Subcutaneous adipose tissue (tissue), 4 donors: Measurements from ENCODE around the gene ANKS1A. TPM values are rescaled to one million over a fixed set of nuclear protein-coding genes. Genes with fewer than 3 reads are reported as not detected.

ENCODE experiments used
- total RNA-seq, 4 donors: library from RNA; depleted of rRNA; stranded (reverse); fragments of >200 nt; gene quantifications; one replicate each; pipeline ENCODE4 v1.1.0, GENCODE V29; 2016
- TF ChIP-seq, protein P1 (sequence below): fragments of 450-650 bp; IDR thresholded peaks from one replicate; pipeline ENCODE4 v1.5.1; 2016; ENCODE audit warnings: low read depth, mild to moderate bottlenecking, control low read depth, antibody characterized with exemption, moderate library complexity

Gene ANKS1A
- total RNA-seq, 4 donors from 2014 or later, result 11.6 to 31.3 (median 19.2) TPM

DNA sequence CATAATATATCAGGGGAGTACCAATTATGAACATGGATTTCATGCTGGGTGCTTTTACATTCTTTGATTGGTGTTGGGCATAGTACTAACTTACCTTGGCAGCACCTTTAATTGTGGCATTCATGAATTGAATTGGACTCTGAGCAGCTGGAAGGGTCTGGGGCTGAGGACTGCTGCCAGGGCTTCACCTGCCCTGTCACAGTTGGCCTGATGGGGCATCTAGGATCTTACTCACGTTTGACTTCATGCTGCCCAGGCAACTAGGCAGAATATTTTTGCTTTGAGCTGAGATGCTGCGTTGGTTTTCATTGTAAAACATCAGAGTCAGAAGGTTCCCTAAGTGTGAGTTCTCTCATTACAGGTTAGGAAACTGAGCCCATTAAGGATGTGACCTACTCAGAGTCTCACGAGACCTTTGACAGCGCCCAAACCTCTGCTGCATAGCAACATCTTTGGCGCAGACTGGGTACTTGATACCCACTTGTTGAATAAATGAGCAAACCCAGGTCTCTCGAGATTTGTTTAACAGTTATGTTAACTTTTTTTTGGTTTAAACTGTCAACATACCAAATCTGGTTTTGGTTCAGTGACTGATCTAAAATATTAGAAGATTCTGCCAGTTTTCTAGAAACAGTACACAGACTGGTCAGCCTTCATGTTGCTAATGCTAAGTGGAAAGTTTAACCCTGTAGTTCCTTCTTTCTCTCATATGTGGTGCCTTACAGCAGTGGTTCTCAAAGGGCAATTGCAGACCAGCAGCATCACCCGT is 147.2 kb downstream of the ANKS1A start:
- TF ChIP-seq, protein P1, sequence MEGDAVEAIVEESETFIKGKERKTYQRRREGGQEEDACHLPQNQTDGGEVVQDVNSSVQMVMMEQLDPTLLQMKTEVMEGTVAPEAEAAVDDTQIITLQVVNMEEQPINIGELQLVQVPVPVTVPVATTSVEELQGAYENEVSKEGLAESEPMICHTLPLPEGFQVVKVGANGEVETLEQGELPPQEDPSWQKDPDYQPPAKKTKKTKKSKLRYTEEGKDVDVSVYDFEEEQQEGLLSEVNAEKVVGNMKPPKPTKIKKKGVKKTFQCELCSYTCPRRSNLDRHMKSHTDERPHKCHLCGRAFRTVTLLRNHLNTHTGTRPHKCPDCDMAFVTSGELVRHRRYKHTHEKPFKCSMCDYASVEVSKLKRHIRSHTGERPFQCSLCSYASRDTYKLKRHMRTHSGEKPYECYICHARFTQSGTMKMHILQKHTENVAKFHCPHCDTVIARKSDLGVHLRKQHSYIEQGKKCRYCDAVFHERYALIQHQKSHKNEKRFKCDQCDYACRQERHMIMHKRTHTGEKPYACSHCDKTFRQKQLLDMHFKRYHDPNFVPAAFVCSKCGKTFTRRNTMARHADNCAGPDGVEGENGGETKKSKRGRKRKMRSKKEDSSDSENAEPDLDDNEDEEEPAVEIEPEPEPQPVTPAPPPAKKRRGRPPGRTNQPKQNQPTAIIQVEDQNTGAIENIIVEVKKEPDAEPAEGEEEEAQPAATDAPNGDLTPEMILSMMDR, result no peak

GRCh38 chr6:35036828-35037663 is 148.0 kb downstream of the ANKS1A start:
- TF ChIP-seq, protein P1, result no peak

DNA sequence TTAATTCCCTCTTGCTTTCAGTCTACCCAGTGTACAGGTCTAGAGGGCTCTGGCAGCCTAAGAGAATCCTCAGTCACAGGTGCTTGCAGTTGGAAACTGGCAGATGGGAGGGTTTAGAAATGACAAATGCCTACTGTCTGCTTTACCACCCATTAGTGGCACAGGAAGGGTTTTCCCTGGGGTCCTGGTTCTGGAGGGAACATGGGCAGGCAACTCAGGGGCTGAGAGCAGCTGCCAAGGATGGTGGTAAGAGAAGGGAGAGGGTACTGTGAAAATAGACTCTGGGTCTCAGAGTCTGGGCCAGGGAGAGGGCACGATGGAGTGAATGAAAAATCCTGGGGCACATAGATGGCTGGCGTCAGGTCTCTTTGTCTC is 148.6 kb downstream of the ANKS1A start:
- TF ChIP-seq, protein P1, result no peak

DNA sequence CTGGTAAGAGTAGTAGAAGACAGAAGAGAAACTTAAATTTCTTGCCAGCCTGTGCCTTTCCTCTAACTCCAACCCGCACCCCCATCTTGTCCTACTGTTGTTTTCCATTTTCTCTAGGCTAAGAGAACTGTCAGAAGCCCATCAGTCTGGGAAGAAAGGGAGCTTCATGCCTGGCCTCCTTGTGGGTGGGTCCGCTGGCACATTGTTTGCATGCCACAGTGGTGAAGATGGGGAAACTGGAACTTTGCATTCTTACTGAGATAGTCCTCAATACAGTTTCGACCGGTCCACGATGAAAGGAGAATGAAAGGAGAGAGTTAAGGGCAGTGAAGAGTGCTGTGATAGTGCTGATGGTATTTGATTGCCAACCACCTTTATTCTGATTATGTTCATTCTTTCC is 149.0 kb downstream of the ANKS1A start:
- TF ChIP-seq, protein P1, result no peak

GRCh38 chr6:35040398-35040797 is 151.3 kb downstream of the ANKS1A start:
- TF ChIP-seq, protein P1, result no peak

DNA sequence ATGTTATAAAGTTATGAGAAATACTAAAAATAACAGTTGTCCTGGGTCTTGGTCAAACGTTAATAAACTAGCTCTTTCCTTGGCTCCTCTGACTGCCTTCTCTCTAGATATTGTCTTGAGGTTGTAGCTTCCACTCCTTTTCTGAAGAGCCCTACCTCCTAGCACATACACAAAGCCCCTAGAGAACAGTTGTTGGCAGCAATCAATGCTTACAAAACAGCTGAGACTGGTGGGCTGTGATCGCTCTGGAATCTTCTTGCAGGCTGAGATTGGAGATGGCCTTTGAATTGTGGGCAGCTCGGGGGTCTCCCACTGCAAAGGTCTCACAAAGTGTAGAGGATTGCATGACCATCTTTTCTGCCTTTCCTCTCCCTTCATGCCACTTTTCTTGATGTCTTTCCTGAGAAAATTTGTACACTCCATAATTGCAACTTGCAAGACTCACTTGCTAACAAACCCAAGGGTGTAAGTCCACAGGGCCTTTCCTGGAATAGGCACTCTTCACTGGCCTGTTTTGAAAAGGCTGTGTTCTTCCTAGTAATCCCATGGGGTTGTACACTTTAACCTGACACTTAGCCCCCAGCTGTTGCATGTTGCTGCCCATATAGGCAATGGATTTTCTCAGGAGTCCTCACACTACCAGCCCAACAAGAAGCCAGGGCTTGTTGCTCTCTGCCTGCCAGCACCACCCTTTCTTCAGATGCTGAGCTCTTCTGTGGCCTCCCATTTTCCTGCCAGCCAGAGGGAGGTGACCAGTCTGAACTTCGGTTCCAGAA is 152.2 kb downstream of the ANKS1A start:
- TF ChIP-seq, protein P1, result no peak
